Neural cell (in vitro differentiated cells): ENCODE measurements around the gene GSK3B. TPM values are rescaled to one million over a fixed set of nuclear protein-coding genes. Genes with fewer than 3 reads are reported as not detected.

ENCODE experiments used
- H2AFZ ChIP-seq: fragments of 200-600, 300-800 bp; sonication (generic), shearing (Covaris generic); 2 replicates; pipeline ENCODE4 v1.6.0; 2014; ENCODE audit warnings: low read depth, mild to moderate bottlenecking, antibody characterized with exemption, low read length, moderate library complexity
- H3F3A ChIP-seq: fragments of 200-600 bp; shearing (Covaris generic); 2 replicates; pipeline ENCODE4 v1.6.1; 2016; ENCODE audit warnings: mild to moderate bottlenecking, moderate library complexity, mixed read lengths, antibody characterized with exemption, low read length; ENCODE audit not compliant: insufficient read depth, poor library complexity, severe bottlenecking
- H3K27ac ChIP-seq: fragments of 200-600, 300-800 bp; sonication (generic), shearing (Covaris generic); 2 replicates; pipeline ENCODE4 v1.5.1; 2014; ENCODE audit warnings: mild to moderate bottlenecking, low read length, moderate library complexity
- H3K27me3 ChIP-seq: fragments of 300-800, 200-600 bp; sonication (generic), shearing (Covaris generic); 2 replicates; pipeline ENCODE4 v1.6.0; 2014; ENCODE audit warnings: mild to moderate bottlenecking, low read depth, low read length, moderate library complexity; ENCODE audit not compliant: insufficient read depth
- H3K36me3 ChIP-seq: fragments of 300-800, 200-600 bp; sonication (generic), shearing (Covaris generic); 2 replicates; pipeline ENCODE4 v1.5.1; 2014; ENCODE audit warnings: mild to moderate bottlenecking, antibody characterized with exemption, low read length, moderate library complexity; ENCODE audit not compliant: insufficient read depth
- H3K4me2 ChIP-seq: fragments of 300-800, 200-600 bp; sonication (generic), shearing (Covaris generic); 2 replicates; pipeline ENCODE4 v1.6.0; 2014; ENCODE audit warnings: mild to moderate bottlenecking, low read length
- H3K4me3 ChIP-seq: fragments of 300-800, 200-600 bp; sonication (generic), shearing (Covaris generic); 2 replicates; pipeline ENCODE4 v1.5.1; 2014; ENCODE audit warnings: mild to moderate bottlenecking, low read length, moderate library complexity
- H3K79me2 ChIP-seq: fragments of 200-600 bp; shearing (Covaris generic); replicated peaks from 2 replicates; pipeline ENCODE4 v1.6.0; 2014; ENCODE audit warnings: mild to moderate bottlenecking, low read length, moderate library complexity; ENCODE audit not compliant: insufficient read depth
- H3K9ac ChIP-seq: fragments of 300-800, 200-600 bp; sonication (generic), shearing (Covaris generic); 2 replicates; pipeline ENCODE4 v1.6.1; 2016; ENCODE audit warnings: mild to moderate bottlenecking, low read length, mixed read lengths
- H3K9me2 ChIP-seq: fragments of 200-600 bp; shearing (Covaris generic); 2 replicates; pipeline ENCODE4 v1.6.1; 2016; ENCODE audit warnings: mild to moderate bottlenecking, low read length, mixed read lengths; ENCODE audit not compliant: insufficient read depth
- H3K9me3 ChIP-seq: fragments of 200-600, 300-800 bp; sonication (generic), shearing (Covaris generic); 2 replicates; pipeline ENCODE4 v1.6.1; 2016; ENCODE audit warnings: mild to moderate bottlenecking, mixed run types, low read length, moderate library complexity, mixed read lengths
- H4K20me1 ChIP-seq: fragments of 200-600 bp; shearing (Covaris generic); 2 replicates; pipeline ENCODE4 v1.6.1; 2016; ENCODE audit warnings: mild to moderate bottlenecking, mixed run types; ENCODE audit not compliant: insufficient read depth
- CTCF ChIP-seq: fragments of 450-650 bp; IDR thresholded peaks from 2 replicates; pipeline ENCODE4 v1.5.1; 2014; ENCODE audit warnings: antibody characterized with exemption, mild to moderate bottlenecking, moderate library complexity; ENCODE audit not compliant: poor library complexity, severe bottlenecking
- EP300 ChIP-seq: fragments of 450-650 bp; conservative IDR thresholded peaks from 2 replicates; pipeline ENCODE4 v1.6.1; 2014; ENCODE audit warnings: antibody characterized with exemption, mild to moderate bottlenecking, moderate library complexity; ENCODE audit not compliant: poor library complexity, severe bottlenecking
- EZH2 ChIP-seq: fragments of 200-600, 300-800 bp; shearing (Covaris generic), sonication (generic); IDR thresholded peaks from 2 replicates; pipeline ENCODE4 v1.6.1; 2014; ENCODE audit warnings: antibody characterized with exemption, low read length, borderline replicate concordance, mild to moderate bottlenecking; ENCODE audit not compliant: insufficient read depth, poor library complexity, severe bottlenecking
- MXI1 ChIP-seq: fragments of 450-650 bp; conservative IDR thresholded peaks from 2 replicates; pipeline ENCODE4 v1.6.1; 2014; ENCODE audit warnings: antibody characterized with exemption, mild to moderate bottlenecking; ENCODE audit not compliant: poor library complexity, severe bottlenecking
- POLR2AphosphoS5 ChIP-seq: IDR thresholded peaks from 2 replicates; pipeline ENCODE4 v1.6.1; 2012
- RAD21 ChIP-seq: fragments of 450-650 bp; conservative IDR thresholded peaks from 2 replicates; pipeline ENCODE4 v1.6.1; 2014; ENCODE audit warnings: antibody characterized with exemption, mild to moderate bottlenecking, moderate library complexity
- REST ChIP-seq: IDR thresholded peaks from 2 replicates; pipeline ENCODE4 v1.6.1; 2012; ENCODE audit warnings: borderline replicate concordance
- SMC3 ChIP-seq: fragments of 450-650 bp; conservative IDR thresholded peaks from 2 replicates; pipeline ENCODE4 v1.6.1; 2014; ENCODE audit warnings: antibody characterized with exemption, mild to moderate bottlenecking, moderate library complexity; ENCODE audit not compliant: poor library complexity
- TAF1 ChIP-seq: IDR thresholded peaks from 2 replicates; pipeline ENCODE4 v1.6.1; 2012; ENCODE audit warnings: low read depth
- polyA plus RNA-seq: library from polyadenylated mRNA; depleted of rRNA; stranded (reverse); fragments of >200 nt; gene quantifications from 2 replicates; pipeline ENCODE4 v1.2.3, GENCODE V29; 2014

Gene GSK3B
- polyA plus RNA-seq, 1 donor from 2014 or later, result 48.5 TPM

GRCh38 chr3:119901148-119901547 is 193.1 kb downstream of the GSK3B start:
- no peak overlapping the region for H3K27ac ChIP-seq
- no peaks in the 10 kb centered on the region for H3K27me3 ChIP-seq
- no peak overlapping the region for H3K4me3 ChIP-seq
- peaks cover 9% of the 10 kb centered on the region for H3K36me3 ChIP-seq
- peaks cover 11% of the 10 kb centered on the region for H3K79me2 ChIP-seq
- H3K9ac ChIP-seq, result no peak overlapping the region
- no peaks in the 10 kb centered on the region for H4K20me1 ChIP-seq
- H2AFZ ChIP-seq, result no peak overlapping the region
- H3K9me3 ChIP-seq, result no peaks in the 10 kb centered on the region
- no peaks in the 10 kb centered on the region for H3F3A ChIP-seq
- TF ChIP-seq EP300 (no peak), REST (no peak), EZH2 (no peak), POLR2AphosphoS5 (no peak), TAF1 (no peak), SMC3 (no peak), RAD21 (no peak), CTCF (no peak), MXI1 (no peak)
- no peak overlapping the region for H3K4me2 ChIP-seq
- H3K9me2 ChIP-seq, result no peaks in the 10 kb centered on the region

- no peaks in the 10 kb centered on the region for H3K9me2 ChIP-seq
- H3K36me3 ChIP-seq, result peaks cover 9% of the 10 kb centered on the region
- H3F3A ChIP-seq, result no peaks in the 10 kb centered on the region
- no peak overlapping the region for H3K9ac ChIP-seq
- no peak overlapping the region for H3K27ac ChIP-seq
- H4K20me1 ChIP-seq, result no peaks in the 10 kb centered on the region
- no peaks in the 10 kb centered on the region for H3K9me3 ChIP-seq
- H3K4me2 ChIP-seq, result no peak overlapping the region
- TF ChIP-seq POLR2AphosphoS5 (no peak), SMC3 (no peak), TAF1 (no peak)
- no peaks in the 10 kb centered on the region for H3K27me3 ChIP-seq
- peaks cover 6% of the 10 kb centered on the region for H3K79me2 ChIP-seq
- no peak overlapping the region for H3K4me3 ChIP-seq
- no peak overlapping the region for H2AFZ ChIP-seq
Observed at GRCh38 chr3:119899192-119899511, 195.1 kb downstream of the GSK3B start.
